HepG2 (cell line): ENCODE measurements around the gene CCDC7. TPM values are rescaled to one million over a fixed set of nuclear protein-coding genes. Genes with fewer than 3 reads are reported as not detected.

Experiments used
- ATAC-seq: fragments of 200-7000 bp; cut with Tn5 transposase; 3 replicates; pipeline ENCODE4 v1.9.1; 2020; ENCODE audit warnings: mild to moderate bottlenecking, moderate library complexity
- BruUV-seq: library from RNA; stranded (reverse); fragments of 400-500 nt; replicated peaks from 2 replicates; lab custom pipeline; 2021; lab: Mats Ljungman, UMichigan
- CTCF ChIA-PET: fragments of 300-600 bp; formaldehyde crosslinking; extraction: SDS; loops from one replicate; lab custom pipeline; 2021; ENCODE audit warnings: low total read pairs, inconsistent platforms, low intra/inter-chr PET ratio; lab: Yijun Ruan, JAX
- POLR2A ChIA-PET: fragments of 350-600 bp; sonication (Branson Sonifier 250); formaldehyde crosslinking; loops from one replicate; lab custom pipeline; 2020; ENCODE audit warnings: antibody characterized with exemption, inconsistent platforms; lab: Yijun Ruan, JAX
- DNase-seq: peaks from one replicate; pipeline ENCODE4 v3.0.0-alpha.2; 2015; ENCODE audit warnings: low spot score
- FAIRE-seq: peaks from 3 replicates; lab custom pipeline; 2011; peaks lifted over from hg19 to GRCh38; lab: Jason Lieb, UNC
- H2AFZ ChIP-seq: one replicate; pipeline ENCODE4 v1.6.1; 2011; ENCODE audit warnings: low read length, inconsistent platforms
- H3K27ac ChIP-seq: fragments of 300-600 bp; 3 replicates; pipeline ENCODE4 v1.8.0; 2011; ENCODE audit warnings: mixed run types, mild to moderate bottlenecking, mixed read lengths, low read length, inconsistent platforms; ENCODE audit not compliant: insufficient read depth; ENCODE audit errors: extremely low read length
- H3K27me3 ChIP-seq, 2 experiments: fragments of 200-600 bp in 1 of 2; 2 replicates in 1 of 2; 3 replicates in 1 of 2; pipeline versions ENCODE4 v1.6.0 to v1.8.0; 2011; ENCODE audit warnings: low read length in 2 of 2, mild to moderate bottlenecking in 2 of 2, moderate library complexity in 2 of 2, inconsistent platforms in 1 of 2; ENCODE audit not compliant: insufficient read depth in 2 of 2, control insufficient read depth in 1 of 2
- H3K36me3 ChIP-seq, 2 experiments: fragments of 200-600 bp in 1 of 2; replicated peaks in 1 of 2; 2 replicates in 1 of 2; 3 replicates in 1 of 2; pipeline versions ENCODE4 v1.5.1 to v1.8.0; 2011; ENCODE audit warnings: low read length in 2 of 2, inconsistent platforms in 1 of 2; ENCODE audit not compliant: insufficient read depth in 2 of 2, control insufficient read depth in 1 of 2
- H3K4me1 ChIP-seq: 2 replicates; pipeline ENCODE4 v1.5.1; 2012; ENCODE audit warnings: low read length, inconsistent platforms; ENCODE audit not compliant: insufficient read depth
- H3K4me2 ChIP-seq: 2 replicates; pipeline ENCODE4 v1.6.0; 2011; ENCODE audit warnings: low read depth, low read length, inconsistent platforms
- H3K4me3 ChIP-seq, 3 experiments: fragments of 200-600 bp in 1 of 3; sonication (generic), shearing (Covaris generic) in 1 of 3; replicated peaks in 1 of 3; 2 replicates each; pipeline ENCODE4 v1.5.1; 2011 to 2016; ENCODE audit warnings: low read length in 3 of 3, inconsistent platforms in 2 of 3, low read depth in 2 of 3, mild to moderate bottlenecking in 2 of 3, control low read depth in 1 of 3, mixed read lengths in 1 of 3; ENCODE audit not compliant: insufficient read depth in 1 of 3
- H3K79me2 ChIP-seq: one replicate; pipeline ENCODE4 v1.6.1; 2011; ENCODE audit warnings: low read length, inconsistent platforms; ENCODE audit not compliant: insufficient read depth
- H3K9ac ChIP-seq: 2 replicates; pipeline ENCODE4 v1.6.0; 2011; ENCODE audit warnings: mild to moderate bottlenecking, low read depth, low read length, inconsistent platforms; ENCODE audit not compliant: insufficient read depth
- H3K9me3 ChIP-seq: 2 replicates; pipeline ENCODE4 v1.5.1; 2012; ENCODE audit warnings: mild to moderate bottlenecking, low read length
- H4K20me1 ChIP-seq: 2 replicates; pipeline ENCODE4 v1.6.0; 2011; ENCODE audit warnings: inconsistent platforms, mild to moderate bottlenecking, low read length, moderate library complexity; ENCODE audit not compliant: insufficient read depth
- AFF4 ChIP-seq: sonication (generic); formaldehyde crosslinking; IDR thresholded peaks from 2 replicates; pipeline ENCODE4 v1.4.0; 2020; ENCODE audit warnings: missing genetic modification reagents
- AGO2 ChIP-seq: fragments of 200-400 bp; formaldehyde crosslinking; optimal IDR thresholded peaks from 2 replicates; pipeline ENCODE3; 2017; ENCODE audit warnings: mild to moderate bottlenecking, low read depth, low read length, moderate library complexity
- ARID2 ChIP-seq: sonication (generic); formaldehyde crosslinking; IDR thresholded peaks from 2 replicates; pipeline ENCODE4 v1.8.1; 2022; ENCODE audit warnings: mild to moderate bottlenecking, missing genetic modification reagents, borderline replicate concordance
- ARNTL ChIP-seq: sonication (generic); formaldehyde crosslinking; IDR thresholded peaks from 2 replicates; pipeline ENCODE4 v1.4.0; 2020; ENCODE audit warnings: mild to moderate bottlenecking, missing genetic modification reagents
- BORCS8-MEF2B ChIP-seq: sonication (generic); formaldehyde crosslinking; IDR thresholded peaks from 2 replicates; pipeline ENCODE4 v1.8.0; 2022; ENCODE audit warnings: mild to moderate bottlenecking, missing genetic modification reagents
- DNMT3B ChIP-seq: conservative IDR thresholded peaks from 2 replicates; pipeline ENCODE4 v1.6.1; 2016; ENCODE audit warnings: missing biosample characterization, control low read depth
- MXD3 ChIP-seq: IDR thresholded peaks from 2 replicates; pipeline ENCODE4 v1.6.1; 2016; ENCODE audit warnings: mild to moderate bottlenecking, missing biosample characterization, missing genetic modification reagents
- NFE2 ChIP-seq: sonication (generic); formaldehyde crosslinking; IDR thresholded peaks from 2 replicates; pipeline ENCODE4 v1.4.0; 2020; ENCODE audit warnings: missing genetic modification reagents
- PAF1 ChIP-seq: IDR thresholded peaks from 2 replicates; pipeline ENCODE4 v1.6.1; 2016; ENCODE audit warnings: missing genetic modification reagents, missing compliant biosample characterization
- REST ChIP-seq, 2 experiments: IDR thresholded peaks; 2 replicates each; pipeline ENCODE4 v1.6.1; 2011 to 2012; ENCODE audit warnings: low read length in 2 of 2, borderline replicate concordance in 1 of 2, low read depth in 1 of 2, mild to moderate bottlenecking in 1 of 2, moderate library complexity in 1 of 2
- TIGD3 ChIP-seq: sonication (generic); formaldehyde crosslinking; IDR thresholded peaks from 2 replicates; pipeline ENCODE4 v1.5.1; 2020; ENCODE audit warnings: mild to moderate bottlenecking, missing genetic modification reagents, borderline replicate concordance
- YEATS2 ChIP-seq: sonication (generic); formaldehyde crosslinking; IDR thresholded peaks from 2 replicates; pipeline ENCODE4 v1.4.0; 2020; ENCODE audit warnings: missing genetic modification reagents, borderline replicate concordance
- ZNF282 ChIP-seq: fragments of 450-650 bp; IDR thresholded peaks from 2 replicates; pipeline ENCODE4 v1.6.1; 2018; ENCODE audit not compliant: partially characterized antibody
- ZNF75D ChIP-seq: sonication (generic); formaldehyde crosslinking; IDR thresholded peaks from 2 replicates; pipeline ENCODE4 v1.8.1; 2023; ENCODE audit warnings: missing genetic modification reagents, mild to moderate bottlenecking, borderline replicate concordance
- ZZZ3 ChIP-seq: sonication (generic); formaldehyde crosslinking; IDR thresholded peaks from 2 replicates; pipeline ENCODE4 v1.4.0; 2020; ENCODE audit warnings: missing genetic modification reagents, mild to moderate bottlenecking, borderline replicate concordance
- WGBS: methylation state at CpG from one replicate; pipeline ENCODE4 v1.1.6; 2017; ENCODE audit warnings: low lambda C conversion rate; 5-methylcytosine and 5-hydroxymethylcytosine counted together
- in situ Hi-C: cut with HindIII; loops from 2 replicates; pipeline ENCODE4 v1.10.0; 2017; ENCODE audit warnings: low pct_unique_long_range_greater_than_20kb; ENCODE audit not compliant: extremely low pct_ligation_motif_present
- intact Hi-C: fragments of 100-400 bp; cut with micrococcal nuclease; formaldehyde crosslinking; loops from one replicate; pipeline ENCODE4 v1.10.0; 2022; ENCODE audit not compliant: unreplicated experiment
- polyA plus RNA-seq, 8 experiments: library from polyadenylated mRNA; depleted of rRNA in 3 of 8; stranded (reverse) in 7 of 8; unstranded in 1 of 8; fragments of >200 nt; fragmentation: Illumina TruSeq in 4 of 8; extraction: Trizol in 4 of 8; gene quantifications; 2 replicates each; pipeline versions ENCODE4 v1.2.1 to v1.2.3, GENCODE V29; 2011 to 2016; ENCODE audit warnings: low read depth in 4 of 8, missing spikeins in 1 of 8, mixed read lengths in 1 of 8; ENCODE audit not compliant: insufficient read depth in 1 of 8
- total RNA-seq, 5 experiments: library from RNA; depleted of rRNA; stranded (reverse); fragments of >200 nt; fragmentation: Illumina TruSeq; extraction: Trizol; gene quantifications; 2 replicates each; pipeline ENCODE4 v1.2.3, GENCODE V29; 2016; ENCODE audit warnings: low read depth in 1 of 5

The CCDC7 gene
- total and polyA plus RNA-seq, 2 of the 13 experiments (the other 11 are each of a cell fraction or from before 2014, with no cell fraction given) = 0.40 to 1.8 TPM

- TF ChIP-seq BORCS8-MEF2B (no peak), YEATS2 (CRISPR knock-in tag) (no peak), TIGD3 (CRISPR knock-in tag) (no peak), ZNF282 (no peak), ARNTL (CRISPR knock-in tag) (no peak), MXD3 (CRISPR knock-in tag) (no peak), NFE2 (CRISPR knock-in tag) (no peak), DNMT3B (no peak), AFF4 (no peak), ZNF75D (CRISPR knock-in tag) (no peak), REST (IDR thresholded peaks at IDR 0.05; ENCODE audit: borderline replicate concordance in 1 of 2, low read depth in 1 of 2, low read length in 2 of 2) (no peak), ARID2 (no peak), ZZZ3 (no peak), PAF1 (CRISPR knock-in tag) (no peak), AGO2 (no peak)
- TF ChIP-seq, all 625 proteins: peak for 0
- POLR2A ChIA-PET = no interaction called here
- FAIRE-seq = no peak
- Histone ChIP-seq H3K27me3 (no peaks in the 10 kb centered on the region; a peak in 1 of 5 replicates), H3K79me2 (no peaks in the 10 kb centered on the region), H3K9ac (no peak overlapping the region), H2AFZ (no peak overlapping the region), H3K4me2 (no peak overlapping the region), H3K9me3 (no peaks in the 10 kb centered on the region), H3K27ac (no peak overlapping the region), H3K4me3 (no peak overlapping the region), H3K4me1 (peaks cover 8% of the 10 kb centered on the region), H3K36me3 (no peaks in the 10 kb centered on the region), H4K20me1 (no peaks in the 10 kb centered on the region)
- BruUV-seq = no TSS peak
- intact Hi-C loops (no loop called here), in situ Hi-C loops (no loop called here)
- WGBS = 5% methylated on average over 2 of the region's 2 CpGs
- no peak for ATAC-seq
- CTCF ChIA-PET = no interaction called here
- DNase-seq = no peak
These were observed 33.5 kb upstream of the CCDC7 start for GRCh38 chr10:32412499-32412853.
